GM18505 (cell line): ENCODE data around the gene RAB3IP.
"Not testable (repeated sequence)": the region's sequence is repeated elsewhere in the genome, so short reads cannot be mapped to it uniquely, and the experiment has no call there.

Source experiments
- ATAC-seq: cut with Tn5 transposase; IDR thresholded peaks from one replicate; pipeline ENCODE4 v1.9.1; 2021; ENCODE audit not compliant: unreplicated experiment
- POLR2A ChIP-seq: IDR thresholded peaks from 4 replicates; pipeline ENCODE4 v1.6.1; 2011; ENCODE audit warnings: borderline replicate concordance; ENCODE audit not compliant: insufficient read depth, insufficient read length; ENCODE audit errors: extremely low read depth

Gene RAB3IP

DNA sequence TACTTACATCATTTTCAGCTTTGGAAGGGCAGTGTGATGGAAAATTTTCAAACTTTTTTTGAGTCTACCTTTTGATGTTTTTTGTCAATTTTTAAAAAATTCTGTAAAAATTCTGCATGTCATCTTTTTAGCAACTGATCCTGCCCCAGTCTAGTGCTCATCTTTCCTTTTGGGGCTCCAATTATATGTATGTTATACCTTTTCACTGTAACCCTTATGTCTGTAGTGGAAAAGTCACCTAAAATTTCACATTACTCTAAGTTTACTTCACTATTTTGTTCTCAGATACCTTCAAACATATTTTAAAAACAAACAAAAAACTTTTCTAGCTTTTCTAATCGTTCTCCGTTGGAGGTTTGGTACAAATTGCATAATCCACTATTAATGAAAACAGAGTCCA lies 53.9 kb downstream of the RAB3IP start:
- ATAC-seq: no peak
- no peak for TF ChIP-seq POLR2A

DNA sequence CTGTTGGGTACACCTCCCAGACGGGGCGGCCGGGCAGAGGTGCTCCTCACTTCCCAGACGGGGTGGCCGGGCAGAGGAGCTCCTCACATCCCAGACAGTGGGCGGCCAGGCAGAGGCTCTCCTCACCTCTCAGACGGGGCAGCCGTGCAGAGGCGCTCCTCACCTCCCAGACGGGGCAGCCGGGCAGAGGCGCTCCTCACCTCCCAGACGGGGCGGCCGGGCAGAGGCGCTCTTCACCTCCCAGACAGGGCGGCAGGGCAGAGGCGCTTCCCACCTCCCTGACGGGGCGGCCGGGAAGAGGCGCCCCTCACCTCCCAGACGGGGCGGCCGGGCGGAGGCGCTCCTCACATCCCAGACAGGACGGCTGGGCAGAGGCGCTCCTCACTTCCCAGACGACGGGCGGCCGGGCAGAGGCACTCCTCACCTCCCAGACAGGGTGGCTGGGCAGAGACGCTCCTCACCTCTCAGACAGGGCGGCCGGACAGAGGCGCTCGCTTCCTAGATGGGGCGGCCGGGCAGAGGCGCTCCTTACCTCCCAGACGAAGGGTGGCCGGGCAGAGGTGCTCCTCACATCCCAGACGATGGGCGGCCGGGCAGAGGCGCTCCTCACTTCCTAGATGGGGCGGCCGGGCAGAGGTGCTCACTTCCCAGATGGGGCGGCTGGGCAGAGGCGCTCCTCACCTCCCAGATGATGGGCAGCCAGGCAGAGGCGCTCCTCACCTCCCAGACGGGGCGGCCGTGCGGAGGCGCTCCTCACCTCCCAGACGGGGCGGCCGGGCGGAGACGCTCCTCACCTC lies 68.6 kb downstream of the RAB3IP start:
- not testable (repeated sequence) for ATAC-seq

DNA sequence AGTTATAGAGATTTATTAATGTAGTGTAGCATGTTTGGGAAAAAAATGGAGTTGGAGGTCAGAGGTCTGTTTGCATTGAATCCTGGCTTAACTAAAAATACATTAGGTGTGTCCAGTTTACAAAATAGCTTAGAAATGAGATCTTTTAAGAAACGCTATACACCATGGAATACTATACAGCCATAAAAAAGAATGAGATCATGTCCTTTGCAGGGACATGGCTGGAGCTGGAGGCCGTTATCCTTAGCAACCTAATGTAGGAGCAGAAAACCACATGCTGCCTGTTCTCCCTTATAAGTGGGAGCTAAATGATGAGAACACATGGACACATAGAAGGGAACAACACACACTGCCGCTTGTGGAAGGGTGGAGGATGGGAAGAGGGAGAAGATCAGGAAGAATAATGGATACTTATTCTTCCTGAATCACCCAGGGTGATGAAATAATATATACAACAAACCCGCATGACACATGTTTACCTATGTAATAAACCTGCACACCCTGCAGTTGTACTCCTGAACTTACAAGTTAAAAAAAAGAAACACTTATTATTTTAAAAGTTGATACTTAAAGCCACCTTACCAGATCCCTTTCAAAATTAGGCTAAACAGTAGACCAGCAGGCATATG lies 72.3 kb downstream of the RAB3IP start:
- ATAC-seq: no peak
- no peak for TF ChIP-seq POLR2A

DNA sequence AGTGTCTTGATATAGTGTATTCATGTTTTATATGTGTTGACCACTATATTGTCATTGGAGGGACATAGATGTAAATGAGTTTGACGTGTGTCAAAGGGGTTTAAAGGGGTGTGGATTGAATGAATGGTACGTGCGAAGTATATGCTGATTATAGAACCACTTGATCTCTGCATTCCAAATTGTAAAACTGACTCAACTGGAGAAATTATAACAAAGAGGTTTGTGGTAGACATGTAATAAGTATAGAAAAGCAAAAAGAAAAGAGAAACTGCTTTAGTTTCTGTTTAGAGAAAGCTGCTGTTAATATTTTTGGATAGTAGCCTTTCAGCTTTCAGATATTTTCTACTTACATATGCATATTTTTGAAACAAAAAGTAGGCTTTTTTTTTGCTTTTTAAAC lies 77.4 kb downstream of the RAB3IP start:
- no peak for ATAC-seq
- no peak for TF ChIP-seq POLR2A

DNA sequence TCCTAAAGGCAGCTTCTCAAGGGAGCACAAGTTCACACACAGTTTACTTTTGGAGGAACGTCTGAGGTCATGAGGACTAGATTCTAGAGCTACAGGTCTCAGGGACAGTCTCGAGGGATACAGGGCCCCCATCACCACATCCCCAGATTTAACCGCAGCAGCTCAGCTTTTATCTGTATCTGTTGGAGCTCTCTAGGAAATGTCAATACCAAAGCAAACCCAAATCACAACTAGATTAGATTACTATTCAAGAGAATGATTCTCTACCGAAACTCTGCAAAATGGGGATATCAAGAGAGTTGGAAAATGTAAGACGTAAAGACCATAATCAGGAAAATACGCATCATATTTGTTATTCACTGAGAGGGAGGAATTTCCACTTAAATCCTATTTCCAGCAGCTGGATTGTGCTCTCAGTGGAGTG lies 82.4 kb downstream of the RAB3IP start:
- no peak for TF ChIP-seq POLR2A
- no peak for ATAC-seq

DNA sequence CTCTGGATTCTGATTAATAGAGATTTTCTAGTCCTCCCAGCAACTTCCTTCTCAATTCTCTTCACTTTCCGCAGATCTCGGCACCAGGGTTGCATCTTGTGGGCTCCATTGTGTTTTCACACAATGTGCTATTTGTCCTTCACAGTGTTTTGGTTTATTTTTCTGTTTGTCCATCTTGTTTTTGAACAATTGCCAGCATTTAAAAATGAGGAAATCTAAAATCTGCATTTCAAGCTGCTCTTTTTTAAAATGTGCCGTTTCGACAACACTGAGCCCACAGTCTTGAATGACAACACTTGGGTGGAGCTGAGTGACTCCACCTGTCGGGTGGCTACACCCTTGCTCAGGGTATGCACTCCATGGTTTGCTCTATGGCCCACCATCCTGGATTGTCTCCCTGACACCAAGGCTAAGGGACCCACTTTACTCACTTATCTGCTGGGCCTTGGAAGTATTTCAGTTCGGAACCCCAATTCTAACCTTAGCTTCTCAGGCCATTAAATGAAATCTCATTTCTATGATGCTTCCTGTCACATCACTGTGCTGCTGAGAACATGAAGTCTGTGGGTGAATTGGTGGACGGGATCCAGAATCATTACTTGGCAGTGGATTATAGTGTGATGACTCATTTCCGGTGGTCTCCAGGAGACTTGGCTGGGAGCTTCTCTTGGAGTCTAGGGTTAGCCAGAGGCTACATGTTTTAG lies 82.9 kb downstream of the RAB3IP start:
- TF ChIP-seq POLR2A: no peak
- no peak for ATAC-seq

DNA sequence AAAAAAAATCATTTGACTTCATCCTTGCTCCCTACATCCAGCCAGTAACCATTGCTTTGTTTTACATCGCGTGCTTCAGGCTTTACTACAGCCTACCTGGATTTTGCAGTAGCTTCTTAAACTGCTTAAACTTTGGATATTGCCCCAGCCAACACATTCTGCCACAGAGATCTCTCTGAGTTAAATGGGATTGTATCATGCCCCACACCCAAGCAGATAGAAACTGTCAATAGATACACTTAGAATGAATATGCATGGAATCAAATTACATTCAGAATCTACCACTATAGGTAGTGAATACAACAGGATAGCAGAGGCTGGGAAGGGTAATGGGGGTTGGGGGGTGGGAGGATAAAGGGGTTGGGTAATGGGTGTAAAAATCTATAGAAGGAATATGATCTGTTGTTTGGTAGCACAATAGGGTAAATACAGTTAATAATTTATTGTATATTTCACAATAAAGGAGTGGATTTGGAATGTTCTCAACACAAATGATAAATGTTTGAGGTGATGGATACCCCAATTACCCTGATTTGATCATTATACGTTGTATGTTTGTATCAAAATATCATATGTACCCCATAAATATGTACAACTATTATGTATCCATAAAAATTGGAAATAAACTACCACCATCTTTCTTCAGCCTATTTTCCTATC lies 83.7 kb downstream of the RAB3IP start:
- TF ChIP-seq POLR2A: no peak
- ATAC-seq: no peak

DNA sequence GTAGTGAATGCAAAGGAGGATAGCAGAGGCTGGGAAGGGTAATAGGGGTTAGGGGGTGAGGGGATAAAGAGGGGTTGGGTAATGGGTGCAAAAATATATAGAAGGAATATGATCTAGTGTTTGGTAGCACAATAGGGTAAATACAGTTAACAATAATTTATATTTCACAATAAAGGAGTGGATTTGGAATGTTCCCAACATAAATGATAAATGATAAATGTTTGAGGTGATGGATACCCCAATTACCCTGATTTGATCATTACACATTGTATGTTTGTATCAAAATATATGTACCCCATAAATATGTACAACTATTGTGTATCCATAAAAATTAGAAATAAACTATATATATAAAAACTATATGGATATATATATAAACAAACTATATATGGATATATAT lies 85.4 kb downstream of the RAB3IP start:
- TF ChIP-seq POLR2A: no peak
- ATAC-seq: no peak

DNA sequence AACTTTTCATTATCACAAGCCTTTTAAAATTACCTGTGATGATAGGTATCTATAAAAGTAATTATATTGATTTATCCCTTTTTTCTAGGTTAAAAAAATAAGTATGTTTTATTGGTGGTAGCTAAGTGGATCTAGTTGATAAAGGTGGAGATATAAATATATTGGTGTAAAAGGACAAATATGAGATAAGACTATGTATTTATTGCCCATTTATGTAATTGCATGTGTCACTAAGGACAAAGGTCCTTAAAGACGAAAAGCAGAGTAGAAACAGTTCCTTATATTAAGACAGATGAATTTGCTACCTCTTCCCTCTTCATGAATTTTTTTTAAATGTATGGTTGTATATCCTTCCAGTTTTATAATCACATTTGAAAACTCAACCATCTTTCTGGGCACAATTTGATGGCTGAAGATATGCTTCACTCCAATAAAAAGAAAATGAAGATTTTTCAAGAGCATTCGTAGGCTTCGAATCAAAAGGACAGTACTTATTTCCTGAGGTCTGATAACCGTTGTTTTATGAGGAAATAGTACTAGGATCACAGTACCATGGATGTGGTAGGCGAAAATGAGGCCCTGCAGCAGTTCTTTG lies 86.4 kb downstream of the RAB3IP start, which contains the start of gene MYRFL:
Gene MYRFL (plus strand): TSS at position 262 of the 595 bp plus-strand sequence. CDS start 291 bp downstream, at position 553.
- TF ChIP-seq POLR2A: no peak
- no peak for ATAC-seq

DNA sequence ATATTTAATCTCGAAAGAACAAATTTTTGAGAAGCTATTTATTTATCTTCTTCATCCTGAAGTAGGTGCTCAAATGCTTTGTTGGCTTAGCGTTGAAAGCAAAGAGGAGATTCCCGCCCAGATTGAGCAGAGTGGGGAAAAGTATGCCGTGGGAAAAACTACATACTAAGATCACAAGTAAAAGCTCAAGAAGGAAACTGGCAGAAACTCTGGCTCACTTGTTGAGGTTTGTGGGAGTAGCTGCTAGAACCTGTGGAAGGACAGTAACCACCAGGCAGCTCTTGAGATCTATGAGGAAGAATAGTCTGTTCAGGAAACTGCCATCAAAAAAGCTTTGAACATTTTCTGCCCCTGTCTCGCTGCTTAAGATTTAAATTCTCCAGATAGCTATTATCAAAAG lies 90.2 kb downstream of the RAB3IP start:
- no peak for ATAC-seq

DNA sequence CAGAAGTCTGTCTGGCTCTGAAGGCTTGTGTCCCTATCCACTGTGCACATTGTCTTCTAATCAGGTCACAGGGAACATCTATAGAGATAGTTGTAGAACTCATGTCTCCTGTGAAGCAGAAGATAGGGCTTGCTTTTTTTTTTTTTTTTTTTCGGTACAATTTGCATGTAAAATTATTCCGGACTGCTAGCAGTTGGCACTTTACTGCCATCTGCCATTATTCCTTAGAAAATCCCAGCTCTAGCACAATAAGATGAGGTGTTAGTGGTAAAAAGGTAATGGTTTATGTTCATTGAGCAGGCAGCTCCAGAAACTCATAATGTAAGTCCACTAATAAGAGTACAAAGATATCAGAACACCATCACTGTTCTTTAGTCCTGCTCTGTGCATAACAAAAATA lies 95.0 kb downstream of the RAB3IP start:
- no peak for TF ChIP-seq POLR2A
- no peak for ATAC-seq

More for the DNA sequence above, 90.2 kb downstream of the RAB3IP start:
- TF ChIP-seq POLR2A: no peak

DNA sequence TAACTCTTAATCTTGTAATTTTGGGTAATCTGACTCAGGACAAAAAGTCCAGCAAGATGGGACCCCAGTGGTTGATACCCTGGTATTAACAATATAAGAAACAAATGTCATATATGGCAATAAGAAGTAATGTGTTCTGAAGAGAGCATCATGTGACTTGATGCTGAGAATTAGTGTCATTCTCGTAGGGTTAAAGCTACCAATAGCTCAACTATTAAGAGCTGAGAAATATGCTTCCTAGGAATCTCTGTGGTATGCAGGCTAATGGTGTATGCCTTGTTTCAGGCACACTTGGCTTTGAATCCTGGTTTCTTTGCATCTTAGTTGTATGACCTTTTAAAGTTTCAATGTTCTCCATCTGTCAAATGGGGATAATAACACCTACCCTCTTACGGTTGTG lies 95.5 kb downstream of the RAB3IP start:
- TF ChIP-seq POLR2A: no peak
- no peak for ATAC-seq

DNA sequence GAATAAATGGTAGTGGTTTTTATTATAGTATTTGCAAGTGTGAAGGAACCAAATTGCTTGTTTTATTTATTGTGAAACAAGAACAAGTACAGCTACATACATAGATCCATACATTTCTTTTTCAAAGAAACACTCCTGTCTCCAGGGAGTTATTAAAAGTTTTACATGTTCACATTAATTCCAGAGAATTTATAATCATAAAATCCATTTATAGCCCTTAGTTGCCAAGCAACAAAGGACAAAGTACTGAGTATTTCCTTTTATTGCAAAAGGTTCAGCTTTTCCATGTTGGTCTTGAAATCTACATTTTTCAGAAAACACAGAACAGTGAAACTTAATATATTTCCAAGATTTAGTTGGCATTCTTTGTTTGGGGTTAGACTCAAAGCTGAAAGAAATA lies 95.9 kb downstream of the RAB3IP start:
- TF ChIP-seq POLR2A: no peak
- ATAC-seq: no peak
